ENCODE data around the gene ANXA3.

ANXA3 gene

DNA sequence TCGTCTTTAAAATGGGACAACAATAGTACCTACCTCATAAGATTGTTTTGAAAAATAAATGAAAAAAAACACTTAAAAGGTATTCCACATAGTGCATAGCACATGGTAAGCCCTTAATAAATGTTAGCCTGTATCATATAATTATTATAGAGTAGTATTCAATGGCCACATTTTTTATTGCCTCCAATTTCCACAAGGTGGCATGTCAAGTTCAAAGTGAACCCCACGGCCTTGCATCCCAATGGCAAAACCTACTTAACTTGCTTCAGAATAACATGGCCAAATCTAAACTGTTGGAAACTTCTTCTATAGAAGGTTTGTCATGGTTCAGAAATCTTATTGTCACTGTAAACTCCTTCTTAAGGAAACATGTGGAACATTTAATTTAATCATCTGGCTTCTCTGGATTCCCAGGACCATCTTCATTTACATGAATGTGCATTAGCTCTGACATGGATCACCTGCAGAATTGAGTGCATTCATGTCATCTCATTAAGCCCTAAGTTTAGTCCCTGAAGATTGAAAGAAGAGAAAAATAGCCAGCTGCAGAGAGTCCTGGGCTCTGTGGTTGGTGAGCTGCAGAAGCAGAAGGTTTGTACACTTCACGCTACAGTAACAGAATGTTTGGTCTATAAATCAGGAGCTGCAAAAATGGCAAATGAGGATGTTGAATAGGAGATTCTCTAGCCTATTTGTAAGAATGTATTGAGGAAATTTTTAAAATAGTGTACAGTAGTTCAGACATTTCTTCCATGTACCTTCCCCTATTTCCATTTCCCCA is 61.0 kb downstream of the ANXA3 start:
- H3K27me3 Mint-ChIP-seq (ENCODE audit: low read depth), result no peaks in the 10 kb centered on the region
- TF ChIP-seq, protein P1, sequence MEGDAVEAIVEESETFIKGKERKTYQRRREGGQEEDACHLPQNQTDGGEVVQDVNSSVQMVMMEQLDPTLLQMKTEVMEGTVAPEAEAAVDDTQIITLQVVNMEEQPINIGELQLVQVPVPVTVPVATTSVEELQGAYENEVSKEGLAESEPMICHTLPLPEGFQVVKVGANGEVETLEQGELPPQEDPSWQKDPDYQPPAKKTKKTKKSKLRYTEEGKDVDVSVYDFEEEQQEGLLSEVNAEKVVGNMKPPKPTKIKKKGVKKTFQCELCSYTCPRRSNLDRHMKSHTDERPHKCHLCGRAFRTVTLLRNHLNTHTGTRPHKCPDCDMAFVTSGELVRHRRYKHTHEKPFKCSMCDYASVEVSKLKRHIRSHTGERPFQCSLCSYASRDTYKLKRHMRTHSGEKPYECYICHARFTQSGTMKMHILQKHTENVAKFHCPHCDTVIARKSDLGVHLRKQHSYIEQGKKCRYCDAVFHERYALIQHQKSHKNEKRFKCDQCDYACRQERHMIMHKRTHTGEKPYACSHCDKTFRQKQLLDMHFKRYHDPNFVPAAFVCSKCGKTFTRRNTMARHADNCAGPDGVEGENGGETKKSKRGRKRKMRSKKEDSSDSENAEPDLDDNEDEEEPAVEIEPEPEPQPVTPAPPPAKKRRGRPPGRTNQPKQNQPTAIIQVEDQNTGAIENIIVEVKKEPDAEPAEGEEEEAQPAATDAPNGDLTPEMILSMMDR (IDR thresholded peaks at IDR 0.05; ENCODE audit: unreplicated experiment in 3 of 3), result peak; percentile 52 to 59 (median 54)
- H3K4me3 Mint-ChIP-seq, result no peak overlapping the region
- no peaks in the 10 kb centered on the region for H3K4me1 Mint-ChIP-seq
- no peaks in the 10 kb centered on the region for H3K36me3 Mint-ChIP-seq (ENCODE audit: low read depth)
- no peaks in the 10 kb centered on the region for H3K9me3 Mint-ChIP-seq
- no peak overlapping the region for H3K27ac Mint-ChIP-seq

DNA sequence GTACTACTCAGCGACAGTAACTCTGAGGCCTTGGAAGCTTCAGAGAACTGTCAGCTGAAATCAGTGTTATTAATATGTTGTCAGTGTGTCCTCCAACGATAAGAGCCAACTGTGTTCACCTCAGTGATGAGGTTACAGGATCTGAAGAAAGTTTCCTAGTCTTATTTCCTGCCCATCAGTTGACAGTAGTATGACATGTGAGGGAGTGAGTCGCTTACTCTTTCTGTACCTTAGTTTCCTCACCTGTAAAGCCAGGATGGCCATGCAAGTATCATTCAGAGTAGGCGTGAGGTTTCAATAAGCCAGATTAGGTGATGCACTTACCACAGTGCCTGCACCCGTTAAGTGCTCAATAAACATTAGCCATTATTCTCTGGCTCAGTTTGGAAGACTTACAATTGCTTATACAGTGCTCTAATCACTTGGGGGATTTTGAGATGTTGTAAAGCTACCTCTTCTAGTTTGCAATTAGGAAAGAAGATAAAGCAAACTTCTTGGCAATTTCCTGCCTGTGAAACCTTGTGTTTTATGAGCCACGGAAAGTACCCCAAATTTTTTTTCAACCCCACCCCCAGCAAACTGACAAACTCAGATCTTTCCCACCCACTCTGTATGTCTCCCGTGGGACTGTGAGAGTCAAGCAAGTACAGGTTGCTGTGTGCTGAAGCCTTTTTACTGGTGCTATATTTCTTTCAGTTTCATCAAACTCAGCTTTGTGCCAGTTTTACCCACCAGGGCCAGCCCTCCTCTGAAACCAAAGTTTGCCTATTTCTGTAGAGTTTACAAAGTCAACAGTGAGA is 62.2 kb downstream of the ANXA3 start:
- no peaks in the 10 kb centered on the region for H3K4me1 Mint-ChIP-seq
- H3K27me3 Mint-ChIP-seq (ENCODE audit: low read depth), result no peaks in the 10 kb centered on the region
- no peak overlapping the region for H3K4me3 Mint-ChIP-seq
- H3K36me3 Mint-ChIP-seq (ENCODE audit: low read depth), result no peaks in the 10 kb centered on the region
- TF ChIP-seq, protein P1 (IDR thresholded peaks at IDR 0.05; ENCODE audit: unreplicated experiment in 3 of 3), result no peak
- H3K27ac Mint-ChIP-seq, result no peak overlapping the region
- no peaks in the 10 kb centered on the region for H3K9me3 Mint-ChIP-seq

DNA sequence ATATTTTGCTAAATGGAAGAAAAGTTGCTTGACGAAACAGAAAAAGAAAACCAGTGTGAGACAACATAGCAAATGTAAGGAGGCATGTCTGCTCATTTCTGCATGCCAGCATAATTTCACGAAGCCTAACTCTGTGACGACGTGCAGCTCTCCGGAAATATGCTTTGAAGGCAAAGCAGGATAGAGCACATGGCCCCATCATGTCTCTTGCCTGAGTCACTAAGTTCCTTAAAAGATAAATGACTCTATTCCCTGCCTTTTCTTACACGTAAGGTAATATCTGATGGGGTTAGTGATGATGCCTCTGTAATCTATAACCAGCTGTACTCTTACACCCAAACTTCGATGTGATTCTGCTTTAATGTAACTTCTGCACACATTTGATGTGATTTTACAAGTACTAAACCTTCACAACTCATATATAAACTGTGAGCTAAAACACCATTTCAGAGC is 64.5 kb downstream of the ANXA3 start:
- no peak overlapping the region for H3K4me3 Mint-ChIP-seq
- no peaks in the 10 kb centered on the region for H3K27me3 Mint-ChIP-seq (ENCODE audit: low read depth)
- no peak overlapping the region for H3K27ac Mint-ChIP-seq
- peaks cover 1% of the 10 kb centered on the region for H3K4me1 Mint-ChIP-seq
- H3K36me3 Mint-ChIP-seq (ENCODE audit: low read depth), result no peaks in the 10 kb centered on the region
- TF ChIP-seq, protein P1 (IDR thresholded peaks at IDR 0.05; ENCODE audit: unreplicated experiment in 3 of 3), result no peak
- H3K9me3 Mint-ChIP-seq, result no peaks in the 10 kb centered on the region

DNA sequence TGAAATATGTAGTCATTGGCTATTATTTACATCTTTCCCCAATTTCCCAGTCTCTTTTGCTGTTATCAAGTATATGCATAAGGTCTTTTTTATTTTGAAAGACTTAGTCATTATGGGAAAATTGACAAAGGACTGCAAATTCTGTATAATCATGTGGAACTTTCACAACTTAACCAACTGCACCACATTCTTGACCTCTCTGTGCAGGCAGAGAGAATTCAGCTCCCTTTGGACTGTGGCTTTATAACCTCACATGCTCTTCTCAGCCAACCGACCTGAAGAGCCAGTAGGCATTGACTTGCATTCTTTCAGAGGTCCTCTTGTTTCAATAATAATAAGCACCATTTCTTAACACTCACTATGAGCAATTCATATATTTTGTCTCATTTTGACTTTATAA is 66.9 kb downstream of the ANXA3 start:
- Mint-ChIP-seq H3K9me3 (no peaks in the 10 kb centered on the region), H3K36me3 (ENCODE audit: low read depth) (no peaks in the 10 kb centered on the region), H3K4me1 (peaks cover 16% of the 10 kb centered on the region), H3K27me3 (ENCODE audit: low read depth) (no peaks in the 10 kb centered on the region), H3K27ac (no peak overlapping the region), H3K4me3 (no peak overlapping the region)
- TF ChIP-seq, protein P1 (IDR thresholded peaks at IDR 0.05; ENCODE audit: unreplicated experiment in 3 of 3), result no peak

DNA sequence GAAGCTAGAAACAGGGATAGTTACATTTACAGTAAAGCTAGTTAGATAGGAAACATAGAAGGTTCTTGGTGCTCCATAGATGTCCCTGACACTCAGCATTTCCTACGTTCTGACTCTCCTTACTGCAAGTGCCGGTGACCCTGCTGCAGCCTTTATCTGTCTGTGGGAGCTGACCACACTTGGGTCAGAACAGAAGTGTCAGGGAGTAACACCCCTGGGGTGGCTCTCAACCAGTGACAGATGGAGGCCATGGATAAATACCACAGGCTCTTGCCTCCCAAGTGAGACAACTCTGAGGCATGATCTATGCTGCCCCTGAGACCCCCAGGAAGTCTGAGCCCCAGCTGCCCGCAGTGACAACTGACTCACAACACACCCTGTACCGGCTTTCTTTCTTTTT is 69.8 kb downstream of the ANXA3 start:
- no peaks in the 10 kb centered on the region for H3K27me3 Mint-ChIP-seq (ENCODE audit: low read depth)
- H3K4me1 Mint-ChIP-seq, result peaks cover 16% of the 10 kb centered on the region
- no peak overlapping the region for H3K4me3 Mint-ChIP-seq
- H3K36me3 Mint-ChIP-seq (ENCODE audit: low read depth), result no peaks in the 10 kb centered on the region
- no peaks in the 10 kb centered on the region for H3K9me3 Mint-ChIP-seq
- no peak overlapping the region for H3K27ac Mint-ChIP-seq
- TF ChIP-seq, protein P1 (IDR thresholded peaks at IDR 0.05; ENCODE audit: unreplicated experiment in 3 of 3), result no peak

Data from nephron (organoid).